ENCODE measurements around the gene SPTY2D1.

The SPTY2D1 gene

DNA sequence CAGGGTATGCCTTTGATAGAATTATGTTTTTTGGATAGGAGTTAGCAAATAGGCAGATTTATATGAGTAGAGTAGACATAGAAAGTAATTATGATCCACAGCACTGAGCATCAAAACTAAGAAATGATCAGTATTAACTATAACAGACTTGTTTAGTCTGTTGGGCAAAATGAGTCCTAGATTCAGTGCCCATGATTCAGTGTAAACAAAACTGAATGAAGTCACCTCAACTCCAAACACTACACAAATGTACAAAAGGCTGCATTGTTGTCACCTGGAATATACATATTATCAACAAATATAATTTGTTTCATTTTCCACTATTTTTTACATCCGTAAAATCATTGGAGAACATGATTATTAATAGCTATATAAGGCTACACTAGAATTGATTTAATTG lies 52.3 kb downstream of the SPTY2D1 start:
- ChIA-PET POLR2A (no interaction called here), CTCF (interaction anchor here (1.2 to 1.5 kb wide), 3 partner anchors 22 to 41 kb away, joined by 3 to 4 read pairs (median 3); no protein-coding TSS in a partner anchor)
- TF ChIP-seq, protein P1, sequence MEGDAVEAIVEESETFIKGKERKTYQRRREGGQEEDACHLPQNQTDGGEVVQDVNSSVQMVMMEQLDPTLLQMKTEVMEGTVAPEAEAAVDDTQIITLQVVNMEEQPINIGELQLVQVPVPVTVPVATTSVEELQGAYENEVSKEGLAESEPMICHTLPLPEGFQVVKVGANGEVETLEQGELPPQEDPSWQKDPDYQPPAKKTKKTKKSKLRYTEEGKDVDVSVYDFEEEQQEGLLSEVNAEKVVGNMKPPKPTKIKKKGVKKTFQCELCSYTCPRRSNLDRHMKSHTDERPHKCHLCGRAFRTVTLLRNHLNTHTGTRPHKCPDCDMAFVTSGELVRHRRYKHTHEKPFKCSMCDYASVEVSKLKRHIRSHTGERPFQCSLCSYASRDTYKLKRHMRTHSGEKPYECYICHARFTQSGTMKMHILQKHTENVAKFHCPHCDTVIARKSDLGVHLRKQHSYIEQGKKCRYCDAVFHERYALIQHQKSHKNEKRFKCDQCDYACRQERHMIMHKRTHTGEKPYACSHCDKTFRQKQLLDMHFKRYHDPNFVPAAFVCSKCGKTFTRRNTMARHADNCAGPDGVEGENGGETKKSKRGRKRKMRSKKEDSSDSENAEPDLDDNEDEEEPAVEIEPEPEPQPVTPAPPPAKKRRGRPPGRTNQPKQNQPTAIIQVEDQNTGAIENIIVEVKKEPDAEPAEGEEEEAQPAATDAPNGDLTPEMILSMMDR (IDR thresholded peaks at IDR 0.05; ENCODE audit: control extremely low read depth, extremely low read depth, low read depth, missing control alignments) = no peak
- DNase-seq (ENCODE audit: extremely low spot score) = no peak

DNA sequence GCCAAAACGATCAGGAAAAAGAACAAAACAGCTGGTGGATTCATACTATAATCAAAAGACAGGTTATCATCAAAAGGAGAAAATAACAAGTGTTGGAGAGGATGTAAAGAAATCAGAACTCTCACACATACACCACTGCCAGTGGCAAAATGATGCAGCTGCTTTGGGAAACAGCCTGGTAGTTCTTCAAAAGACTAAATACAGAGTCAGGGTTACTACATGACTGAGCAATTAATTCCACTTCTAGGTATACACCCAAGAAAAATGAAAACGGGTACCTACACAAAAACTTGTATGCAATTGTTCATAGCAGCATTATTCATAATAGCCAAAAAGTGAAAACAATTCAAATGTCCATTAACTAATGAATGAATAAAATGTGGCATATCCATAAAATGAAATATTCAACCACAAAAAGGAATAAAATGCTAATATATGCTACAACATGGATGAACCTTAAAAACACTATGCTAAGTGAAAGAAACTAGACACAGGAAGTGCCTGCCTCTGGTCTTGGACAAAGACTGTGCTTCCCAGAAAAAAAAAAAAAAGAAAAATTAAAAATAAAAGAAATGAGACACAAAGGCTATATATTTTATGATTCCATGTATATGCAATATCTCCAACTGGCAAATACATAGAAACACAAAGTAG lies 53.9 kb downstream of the SPTY2D1 start:
- TF ChIP-seq, protein P1 (IDR thresholded peaks at IDR 0.05; ENCODE audit: control extremely low read depth, extremely low read depth, low read depth, missing control alignments) = no peak
- DNase-seq (ENCODE audit: extremely low spot score) = no peak
- CTCF ChIA-PET = interaction anchor here (1.1 to 1.5 kb wide), 6 partner anchors 8 to 142 kb away, joined by 3 to 4 read pairs (median 4); partner anchors contain the start of gene UEVLD
- POLR2A ChIA-PET = no interaction called here

DNA sequence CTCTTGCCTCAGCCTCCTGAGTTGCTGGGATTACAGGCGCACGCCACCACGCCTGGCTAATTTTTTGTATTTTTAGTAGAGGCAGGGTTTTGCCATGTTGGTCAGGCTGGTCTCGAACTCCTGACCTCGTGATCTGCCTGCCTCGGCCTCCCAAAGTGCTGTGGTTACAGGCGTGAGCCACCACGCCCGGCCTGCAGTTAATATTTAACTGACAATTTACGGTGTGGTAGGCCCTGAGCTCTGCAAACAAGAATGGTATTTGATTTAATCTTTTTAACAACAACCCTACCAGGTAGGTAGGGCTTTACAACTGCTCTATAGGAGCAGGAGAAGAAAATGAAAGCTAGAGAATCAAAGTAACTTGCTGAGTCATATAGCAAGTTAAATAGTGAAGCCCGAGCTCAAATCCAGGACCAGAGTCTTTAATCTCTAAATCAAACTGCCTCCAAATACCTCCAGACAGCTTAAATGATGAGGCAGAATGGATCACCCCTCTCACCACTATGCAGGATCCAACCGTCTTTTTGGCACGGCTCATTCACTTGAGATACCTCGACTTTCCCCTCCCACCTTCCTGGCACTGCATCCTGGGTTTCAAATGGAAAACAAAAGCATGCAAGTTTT lies 55.1 kb downstream of the SPTY2D1 start:
- DNase-seq (ENCODE audit: extremely low spot score) = peak; percentile 46
- CTCF ChIA-PET = interaction anchor here (0.9 to 1.4 kb wide), 9 partner anchors 9 to 336 kb away, joined by 3 to 7 read pairs (median 4); partner anchors contain the start of gene UEVLD
- TF ChIP-seq, protein P1 (IDR thresholded peaks at IDR 0.05; ENCODE audit: control extremely low read depth, extremely low read depth, low read depth, missing control alignments) = no peak
- POLR2A ChIA-PET = interaction anchor here (0.6 to 1.1 kb wide), 3 partner anchors 9 to 144 kb away, joined by 3 to 5 read pairs (median 5); no protein-coding TSS in a partner anchor

DNA sequence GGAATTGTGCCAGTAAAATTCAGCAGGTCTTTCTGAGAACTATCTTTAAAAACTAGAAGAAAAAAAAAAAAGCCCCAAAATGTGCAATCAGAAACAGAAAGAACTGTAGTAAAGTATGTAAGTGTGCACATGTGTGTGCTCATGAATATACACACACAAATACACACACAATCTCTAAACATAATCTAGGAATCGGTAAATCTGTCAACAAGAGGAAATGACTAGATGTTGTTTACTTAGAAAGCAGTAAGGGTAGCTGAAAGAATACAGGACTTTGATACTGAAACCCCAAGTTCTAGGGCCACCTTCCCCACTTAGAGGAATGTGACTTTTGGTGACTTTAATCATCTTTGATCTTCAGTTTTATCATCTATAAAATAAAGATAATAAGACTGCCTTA lies 58.8 kb downstream of the SPTY2D1 start:
- DNase-seq (ENCODE audit: extremely low spot score) = no peak
- ChIA-PET CTCF (interaction anchor here (0.7 kb wide), 1 partner anchor 35 kb away, joined by 3 read pairs; no protein-coding TSS in a partner anchor), POLR2A (no interaction called here)
- TF ChIP-seq, protein P1 (IDR thresholded peaks at IDR 0.05; ENCODE audit: control extremely low read depth, extremely low read depth, low read depth, missing control alignments) = no peak

DNA sequence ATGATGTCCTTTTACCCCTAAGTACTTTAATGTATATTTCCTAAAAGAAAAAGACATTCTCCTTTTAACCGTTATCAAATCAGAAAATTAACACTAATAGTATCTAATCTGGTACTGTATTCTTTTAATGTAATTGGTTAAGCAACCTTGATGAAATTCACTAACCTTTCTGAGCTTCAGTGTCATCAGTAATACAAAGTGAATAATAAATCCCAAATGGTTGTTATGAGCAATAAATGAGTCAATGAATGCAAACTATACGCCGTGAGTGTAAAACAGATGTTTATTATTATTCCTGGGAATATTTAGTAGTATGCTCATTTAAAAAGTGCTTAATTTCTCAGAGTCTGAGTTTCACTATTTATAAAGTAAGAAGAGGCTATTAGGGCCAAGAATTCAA lies 67.1 kb downstream of the SPTY2D1 start:
- POLR2A ChIA-PET = no interaction called here
- CTCF ChIA-PET = no interaction called here

DNA sequence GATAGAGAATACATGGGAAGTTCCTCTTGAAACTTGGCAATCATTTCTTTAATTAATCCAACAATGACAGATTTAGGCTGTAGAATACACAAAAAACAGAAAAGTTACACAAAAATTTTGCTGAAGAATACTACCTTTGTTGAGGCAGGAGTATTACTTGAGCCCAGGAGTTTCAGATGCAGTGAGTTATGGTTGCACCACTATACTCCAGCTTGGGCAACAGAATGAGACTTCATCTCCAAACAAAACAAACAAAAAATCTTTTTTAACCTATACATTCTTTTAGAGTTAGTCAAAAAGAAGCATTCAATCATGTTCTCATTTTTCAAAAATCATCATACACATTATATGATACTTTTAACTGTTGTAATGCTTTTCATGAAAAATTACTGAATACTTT lies 67.7 kb downstream of the SPTY2D1 start:
- POLR2A ChIA-PET = interaction anchor here (0.6 kb wide), 1 partner anchor 169 kb away, joined by 8 read pairs; no protein-coding TSS in a partner anchor
- DNase-seq (ENCODE audit: extremely low spot score) = no peak
- TF ChIP-seq, protein P1 (IDR thresholded peaks at IDR 0.05; ENCODE audit: control extremely low read depth, extremely low read depth, low read depth, missing control alignments) = no peak
- CTCF ChIA-PET = no interaction called here

More for the DNA sequence above, 67.1 kb downstream of the SPTY2D1 start:
- TF ChIP-seq, protein P1 (IDR thresholded peaks at IDR 0.05; ENCODE audit: control extremely low read depth, extremely low read depth, low read depth, missing control alignments) = no peak
- no peak for DNase-seq (ENCODE audit: extremely low spot score)
